NCI-H187 (cell line): ENCODE results near the gene ZNF169.
A peak's percentile ranks its signal among the peaks of the same experiment; 100 is the strongest.
"Not testable (repeated sequence)": the region's sequence is repeated elsewhere in the genome, so short reads cannot be mapped to it uniquely, and the experiment has no call there.

ENCODE experiments used
- DNase-seq, 2 experiments: peaks; one replicate each; lab custom pipeline; 2025; lab: John Stamatoyannopoulos, UW

Gene ZNF169

GRCh38 chr9:94259077-94259862 is at the start of gene ZNF169:
Gene ZNF169, plus strand, starts transcription at chr9:94259298. Its CDS starts 19,515 bp downstream, at chr9:94278813.
- peak in 1 of 2 experiments; percentile 57 for DNase-seq

GRCh38 chr9:94210616-94211603 is 48.2 kb upstream of the ZNF169 start:
- no peak for DNase-seq

DNA sequence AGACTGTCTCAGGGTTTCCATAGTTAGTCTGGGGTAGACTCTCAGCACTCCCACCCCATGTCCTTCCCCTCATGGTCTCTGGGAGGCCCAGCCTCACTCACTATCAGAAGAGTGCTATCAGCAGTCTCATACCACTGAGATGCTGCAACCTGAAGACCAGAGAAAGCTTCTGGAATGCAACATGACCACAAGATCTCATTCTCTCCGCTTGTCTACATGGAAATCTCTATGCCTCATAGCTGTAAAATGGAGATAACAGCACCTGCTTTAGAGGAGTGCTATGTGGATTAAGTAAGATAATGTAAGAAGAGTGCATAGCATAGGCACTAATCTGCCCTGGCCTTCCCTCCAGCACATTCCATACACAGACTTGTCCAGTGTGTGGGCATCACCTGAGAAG is 47.0 kb upstream of the ZNF169 start:
- no peak for DNase-seq

DNA sequence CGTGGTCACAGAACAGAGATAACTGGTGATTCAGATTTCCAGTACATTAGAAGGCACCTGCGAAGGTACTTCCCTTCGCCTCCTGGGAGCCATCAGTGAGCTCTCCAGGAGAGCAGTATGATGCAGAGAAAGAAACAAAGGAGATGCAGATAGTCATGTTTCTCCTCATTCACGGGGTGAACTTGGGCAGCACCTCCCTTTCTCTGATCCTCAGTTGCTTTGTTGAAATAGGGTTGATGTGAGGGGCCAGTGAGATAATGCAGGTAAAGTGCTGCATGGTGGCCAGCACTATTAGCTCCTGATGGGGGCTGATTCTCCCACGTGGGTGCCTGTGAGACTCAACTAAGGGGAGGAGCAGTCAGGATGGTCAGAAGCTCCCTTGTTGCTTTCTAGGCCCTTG is 46.6 kb upstream of the ZNF169 start:
- DNase-seq: no peak

DNA sequence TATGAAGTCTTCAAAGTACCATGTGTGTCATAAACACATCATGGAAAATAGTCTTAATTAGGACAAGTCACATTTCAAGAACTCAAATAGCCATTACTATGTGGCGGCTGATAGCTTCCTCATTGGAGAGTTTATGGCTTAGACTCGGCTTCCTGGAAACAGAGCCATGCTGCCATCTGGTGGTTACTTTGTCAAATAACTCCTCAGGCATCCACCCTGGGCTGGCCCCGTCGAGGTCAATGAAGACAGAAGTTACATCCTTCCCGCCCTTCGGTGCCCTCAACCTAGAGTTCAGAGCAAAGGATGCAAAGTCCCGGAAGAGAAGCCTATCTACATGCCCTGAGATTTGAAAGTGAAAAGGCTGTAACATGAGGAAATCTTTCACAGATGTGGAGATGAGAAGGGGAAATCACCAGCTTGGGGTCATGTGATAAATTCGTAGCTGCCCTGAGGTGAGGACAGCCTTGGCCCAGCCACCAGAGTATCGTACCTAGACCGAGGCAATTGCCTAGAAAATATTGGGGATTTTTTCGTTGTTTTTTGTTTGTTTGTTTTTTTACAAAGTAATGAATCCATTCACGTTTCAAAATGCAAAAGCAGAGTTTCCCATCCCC is 45.5 kb upstream of the ZNF169 start:
- DNase-seq: peak; percentile 9 to 20

DNA sequence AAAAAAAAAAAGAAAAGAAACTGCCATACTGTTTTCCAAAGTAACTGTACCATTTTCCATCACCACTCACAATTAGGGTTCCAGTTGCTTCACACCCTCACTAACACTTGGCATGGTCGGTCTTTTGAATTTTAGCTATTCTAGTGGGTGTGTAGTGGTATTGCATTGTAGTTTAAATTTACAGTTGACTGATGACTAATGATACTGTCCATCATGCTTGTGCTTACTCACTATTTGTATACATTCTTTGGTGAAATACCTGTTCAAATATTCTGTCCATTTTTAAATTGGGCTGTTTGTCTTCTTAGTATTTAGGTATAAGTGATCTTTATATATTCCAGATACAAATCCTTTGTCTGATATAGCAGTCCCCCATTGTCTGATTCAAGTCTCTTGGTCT is 36.2 kb upstream of the ZNF169 start:
- DNase-seq: no peak

DNA sequence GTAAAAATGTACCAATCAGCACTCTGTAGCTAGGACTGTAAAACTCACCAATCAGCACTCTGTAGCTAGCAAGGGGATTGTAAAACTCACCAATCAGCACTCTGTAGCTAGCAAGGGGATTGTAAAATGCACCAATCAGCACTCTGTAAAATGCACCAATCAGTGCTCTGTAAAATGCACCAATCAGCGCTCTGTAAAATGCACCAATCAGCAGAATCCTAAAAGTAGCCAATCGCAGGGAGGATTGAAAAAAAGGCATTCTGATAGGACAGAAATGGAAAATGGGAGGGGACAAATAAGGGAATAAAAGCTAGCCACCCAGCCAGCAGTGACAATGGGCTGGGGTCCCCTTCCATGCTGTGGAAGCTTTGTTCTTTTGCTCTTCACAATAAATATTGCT is 33.7 kb upstream of the ZNF169 start:
- not testable (repeated sequence) for DNase-seq

DNA sequence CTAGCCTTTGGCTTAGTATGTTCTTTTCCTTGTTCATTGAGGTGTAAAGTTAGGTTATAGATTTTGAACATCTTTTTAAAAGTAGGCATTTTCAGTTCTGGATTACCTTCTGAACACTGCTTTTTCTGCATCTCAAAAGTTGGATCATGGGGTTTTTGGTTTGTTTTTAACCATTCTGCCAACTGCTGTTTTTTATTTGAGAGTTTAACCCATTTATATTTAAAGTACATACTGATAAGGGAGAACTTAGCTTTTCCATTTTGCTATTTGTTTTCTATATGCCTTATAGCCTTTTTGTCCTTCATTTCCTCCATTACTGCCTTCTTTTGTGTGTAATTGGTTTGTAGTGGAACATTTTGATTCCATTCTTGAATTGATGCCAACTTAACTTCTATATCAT is 30.5 kb upstream of the ZNF169 start:
- DNase-seq: no peak

DNA sequence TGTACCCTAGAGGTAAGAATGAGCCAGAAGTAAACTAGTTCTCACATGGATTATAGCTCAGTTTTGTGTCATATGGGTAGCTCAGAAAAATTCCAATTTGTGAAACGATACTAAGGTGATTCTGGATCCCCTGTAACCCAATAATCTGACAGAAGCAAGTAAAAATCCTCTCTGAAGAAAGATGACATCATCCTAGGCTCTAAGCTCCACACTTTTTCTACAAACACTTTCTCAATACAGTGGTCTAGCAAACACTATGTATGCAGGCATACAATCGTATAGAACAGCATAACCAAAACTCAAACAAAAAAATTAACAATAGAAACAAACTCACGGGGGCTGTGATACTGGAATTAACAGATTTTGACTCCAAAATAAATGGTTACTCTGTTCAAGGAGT is 26.7 kb upstream of the ZNF169 start:
- no peak for DNase-seq

GRCh38 chr9:94241098-94241497 is 18.0 kb upstream of the ZNF169 start:
- not testable (repeated sequence) for DNase-seq

DNA sequence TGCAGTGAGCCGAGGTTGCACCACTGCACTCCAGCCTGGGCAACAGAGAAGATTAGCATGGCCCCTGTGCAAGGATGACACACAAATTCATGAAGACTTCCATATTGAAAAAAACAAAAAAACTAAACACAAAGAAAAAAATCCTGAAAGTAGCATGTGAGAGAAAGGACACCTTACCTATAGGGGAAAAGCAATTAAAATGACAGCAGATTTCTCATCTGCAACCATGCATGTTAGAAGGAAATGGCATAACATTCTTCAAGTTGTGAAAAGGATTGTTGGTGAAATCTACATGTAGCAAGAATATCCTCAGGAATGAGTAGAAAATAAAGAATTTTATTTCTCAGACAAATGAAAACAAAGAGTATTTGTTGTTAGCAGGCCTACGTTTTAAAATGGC is 13.4 kb upstream of the ZNF169 start:
- DNase-seq: no peak

DNA sequence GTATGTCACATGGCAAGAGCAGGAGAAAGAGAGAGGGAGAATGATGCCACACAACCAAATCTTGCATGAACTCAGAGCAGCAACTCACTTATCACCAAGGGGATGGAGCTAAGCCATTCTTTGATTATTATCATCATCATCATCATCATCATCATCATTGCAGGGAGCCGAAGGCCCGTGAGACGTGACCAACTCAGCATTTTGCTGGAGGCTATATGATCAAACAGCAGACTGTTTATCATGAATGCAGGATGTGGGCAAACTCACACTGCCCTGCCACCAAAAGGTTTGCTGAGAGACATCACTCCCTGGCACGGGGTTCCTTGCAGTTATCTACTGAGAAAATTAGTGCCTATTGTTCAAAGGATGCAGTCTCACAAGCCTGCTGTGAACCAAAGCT is 8.6 kb upstream of the ZNF169 start:
- no peak for DNase-seq

DNA sequence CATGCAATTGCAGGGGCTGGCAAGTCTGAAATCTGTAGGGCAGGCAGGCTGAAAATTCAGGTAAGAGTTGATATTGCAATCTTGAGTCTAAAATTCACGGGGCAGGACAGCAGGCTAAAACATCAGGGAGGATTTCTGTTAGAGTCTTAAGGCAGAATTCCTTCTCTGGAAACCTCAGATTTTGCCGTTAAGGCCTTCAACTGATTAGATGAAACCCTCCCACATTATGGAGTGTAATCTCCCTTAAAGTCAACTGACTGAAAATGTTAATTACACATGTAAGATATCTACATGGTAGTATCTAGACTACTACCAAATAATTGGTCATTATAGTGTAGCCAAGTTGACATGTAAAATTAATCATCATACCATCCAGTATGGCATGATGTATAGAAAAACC is 3.1 kb upstream of the ZNF169 start:
- no peak for DNase-seq

DNA sequence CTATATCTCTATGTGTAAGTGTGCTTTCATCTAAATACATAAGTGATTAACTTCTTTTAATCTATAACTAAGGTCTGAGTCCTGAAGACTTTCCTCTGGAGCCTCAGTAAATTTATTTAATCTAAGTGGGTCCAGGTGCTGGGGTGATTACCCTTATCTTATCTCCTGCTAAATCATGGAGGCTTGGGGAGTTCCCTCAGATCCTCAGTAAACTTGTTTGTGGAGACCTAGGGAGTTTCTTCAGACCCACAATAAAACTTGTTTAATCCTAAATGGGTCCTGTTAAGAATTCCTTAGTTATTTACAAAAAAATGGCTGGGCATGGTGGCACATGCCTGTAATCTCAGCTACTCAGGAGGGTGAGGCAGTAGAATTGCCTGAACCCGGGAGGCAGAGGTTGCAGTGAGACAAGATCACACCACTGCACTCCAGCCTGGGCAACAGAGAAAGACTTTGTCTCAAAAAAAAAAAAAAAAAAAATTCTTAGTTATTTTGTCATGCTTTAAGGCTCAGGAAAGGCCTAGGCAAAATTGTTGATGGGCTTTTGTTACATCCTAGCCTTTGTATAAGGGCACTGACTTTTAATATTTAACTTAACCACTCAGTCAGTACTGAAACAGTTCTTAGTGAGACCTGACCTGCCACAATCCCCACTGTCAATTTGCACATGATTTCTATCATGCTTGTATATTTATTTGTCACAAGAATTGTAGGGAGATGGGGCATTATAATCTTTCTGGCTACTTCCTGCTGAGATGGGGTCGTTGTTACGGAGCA is 6.7 kb downstream of the ZNF169 start:
- not testable (repeated sequence) for DNase-seq

GRCh38 chr9:94269264-94269663 is 10.2 kb downstream of the ZNF169 start:
- DNase-seq: peak in 1 of 2 experiments; percentile 4

DNA sequence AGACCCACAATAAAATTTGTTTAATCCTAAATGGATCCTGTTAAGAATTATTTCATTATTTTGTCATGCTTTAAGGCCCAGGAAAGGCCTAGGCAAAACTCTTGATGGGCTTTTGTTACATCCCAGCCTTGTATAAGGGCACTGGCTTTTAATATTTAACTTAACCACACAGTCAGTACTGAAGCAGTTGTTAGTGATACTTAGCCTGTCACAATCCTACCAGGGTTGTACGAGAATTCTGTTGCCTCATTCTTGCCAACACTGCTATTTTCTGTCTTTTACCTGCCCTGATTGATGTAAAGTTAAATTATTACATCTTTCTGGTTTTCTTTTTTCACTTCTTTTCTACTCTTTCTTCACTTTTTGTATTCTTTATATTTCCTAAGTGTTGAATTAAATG is 10.9 kb downstream of the ZNF169 start:
- DNase-seq: no peak

GRCh38 chr9:94277029-94277428 is 17.9 kb downstream of the ZNF169 start:
- DNase-seq: not testable (repeated sequence)

- no peak for DNase-seq
Measured at GRCh38 chr9:94277885-94278536, 18.9 kb downstream of the ZNF169 start.

- DNase-seq: no peak
Measured at GRCh38 chr9:94280409-94280989, 21.4 kb downstream of the ZNF169 start.

DNA sequence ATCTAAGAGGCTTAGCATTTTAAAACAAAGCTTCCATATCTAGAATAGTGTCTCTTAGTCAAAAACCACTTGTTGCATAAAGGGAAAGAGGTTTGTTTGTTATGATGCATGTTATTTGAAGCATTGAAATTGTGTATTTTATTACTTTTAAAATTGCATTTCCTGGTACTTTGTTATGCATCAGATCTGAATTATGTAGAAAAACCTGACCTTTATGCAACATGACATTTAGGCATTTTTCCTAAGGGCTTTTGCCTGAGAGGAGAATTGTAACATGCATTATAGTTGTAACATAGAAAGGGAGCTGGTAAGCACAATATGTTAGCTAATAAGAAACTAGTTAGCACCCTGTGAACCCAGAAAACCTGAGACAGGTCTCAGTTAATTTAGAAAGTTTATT is 22.0 kb downstream of the ZNF169 start:
- no peak for DNase-seq

DNA sequence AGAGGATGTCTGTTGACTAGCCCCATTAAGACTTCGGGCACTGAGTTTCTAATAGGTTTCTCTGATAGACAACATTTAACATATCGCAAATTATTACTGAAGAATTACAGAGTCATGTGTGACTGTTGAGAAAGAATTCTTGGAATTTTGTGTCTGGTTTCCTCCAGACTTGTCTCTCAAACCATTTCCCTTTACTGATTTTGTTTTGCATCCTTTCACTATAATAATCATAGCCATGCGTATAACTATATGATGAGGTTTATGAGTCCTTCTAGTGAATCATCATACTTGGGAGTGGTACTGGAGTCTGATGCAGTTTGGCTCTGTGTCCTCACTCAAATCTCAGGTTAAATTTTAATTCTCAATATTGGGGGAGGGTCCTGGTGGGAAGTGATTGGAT is 27.0 kb downstream of the ZNF169 start:
- DNase-seq: no peak
